Putamen (tissue), 1 donor: ENCODE data around the gene IL1A.

Experiments
- DNase-seq: peaks from one replicate; pipeline ENCODE4 v3.0.0-alpha.2; 2016; ENCODE audit warnings: low spot score

Gene IL1A

DNA sequence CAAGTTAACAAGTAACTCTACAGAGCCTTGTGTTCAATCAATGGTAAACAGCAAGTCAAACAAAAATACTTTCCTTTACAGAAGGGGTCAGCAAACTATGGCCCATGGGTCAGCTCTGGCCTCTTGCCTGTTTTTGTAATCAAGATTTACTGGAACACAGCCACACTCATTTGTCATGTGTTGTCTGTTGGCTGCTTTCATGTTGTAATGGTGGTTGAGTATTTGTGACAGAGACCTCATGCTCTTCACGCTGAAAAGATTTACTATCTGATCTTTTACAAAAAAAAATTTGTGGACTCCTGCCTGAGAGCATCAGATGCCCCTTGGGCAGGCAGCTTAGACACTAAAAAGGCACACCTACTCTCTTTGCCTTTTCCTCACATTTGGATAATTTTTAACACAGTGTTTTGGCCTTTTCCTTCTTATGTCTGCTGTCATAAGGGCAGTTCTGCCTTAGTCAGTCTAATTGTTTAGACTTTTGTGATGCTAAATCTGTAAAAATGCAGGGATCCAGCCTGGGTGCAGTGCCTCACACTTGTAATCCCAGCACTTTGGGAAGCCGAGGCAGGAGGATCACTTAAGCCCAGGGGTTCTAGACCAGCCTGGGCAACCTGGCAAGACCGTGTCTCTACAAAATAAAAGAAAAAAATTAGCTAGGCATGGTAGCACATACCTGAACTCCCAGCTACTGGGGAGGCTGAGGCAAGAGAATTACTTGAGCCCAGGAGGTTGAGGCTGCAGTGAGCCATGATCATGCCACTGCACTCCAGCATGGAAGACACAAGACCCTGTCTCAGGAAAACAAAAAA lies 34.0 kb upstream of the IL1A start:
- no peak for DNase-seq

DNA sequence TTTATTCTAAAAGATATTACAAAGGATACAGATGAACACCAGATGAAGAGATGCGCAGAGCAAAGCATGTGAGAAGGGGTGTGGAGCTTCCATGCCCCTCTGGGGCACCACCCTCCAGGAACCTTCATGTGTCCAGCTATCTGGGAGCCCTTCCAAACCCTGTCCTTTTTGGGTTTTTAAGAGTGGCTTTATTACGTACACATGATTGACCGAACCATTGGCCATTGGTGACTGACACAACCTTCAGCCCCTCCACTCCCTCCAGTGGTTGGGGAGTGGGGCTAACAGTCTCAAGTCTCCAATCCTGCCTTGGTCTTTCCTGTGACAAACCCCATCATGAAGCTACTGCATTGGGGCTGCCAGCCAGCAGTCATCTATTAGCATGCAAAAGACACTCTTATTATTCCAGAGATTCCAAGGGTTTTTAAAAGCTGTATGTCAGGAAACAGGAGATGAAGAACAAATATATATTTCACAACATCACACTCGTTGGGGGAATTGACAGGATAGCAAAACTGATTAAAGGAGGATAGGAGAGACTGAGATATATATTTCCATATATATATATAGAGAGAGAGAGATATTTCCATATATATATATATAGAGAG lies 32.9 kb upstream of the IL1A start:
- no peak for DNase-seq

- no peak for DNase-seq
Measured at GRCh38 chr2:112814278-112814677, 30.0 kb upstream of the IL1A start.

DNA sequence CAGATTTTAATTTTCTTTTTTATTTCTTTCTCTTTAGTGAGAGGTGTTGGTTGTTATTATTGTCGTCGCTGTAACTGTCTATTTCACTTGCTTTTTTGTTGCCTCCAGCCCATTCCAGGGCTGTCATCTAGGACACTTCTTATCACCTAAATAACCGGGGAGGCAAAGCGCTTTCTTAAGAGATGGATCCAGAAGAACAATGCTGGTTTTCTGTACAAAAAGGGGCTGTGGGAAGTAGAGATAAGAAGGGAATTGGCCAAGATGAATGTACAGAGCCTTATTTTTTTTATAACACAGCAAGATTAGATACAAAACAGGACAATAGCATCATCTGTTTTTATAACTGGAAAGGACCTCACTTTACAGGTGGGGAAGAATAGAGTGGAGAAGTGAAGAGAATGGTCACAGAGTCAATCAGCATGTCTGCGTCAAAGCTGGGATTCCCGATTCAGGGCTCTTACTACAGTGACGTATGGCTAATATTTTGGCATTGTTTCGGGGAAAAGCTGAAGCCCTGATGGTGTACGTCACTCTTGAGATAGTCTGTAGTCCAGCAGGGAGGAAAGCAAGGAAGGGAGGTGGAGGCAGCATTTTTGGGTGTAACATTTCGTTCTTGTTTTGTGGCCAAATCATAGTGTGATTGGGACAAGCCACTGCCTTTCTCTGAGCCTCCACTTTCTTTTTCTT lies 29.1 kb upstream of the IL1A start:
- no peak for DNase-seq

DNA sequence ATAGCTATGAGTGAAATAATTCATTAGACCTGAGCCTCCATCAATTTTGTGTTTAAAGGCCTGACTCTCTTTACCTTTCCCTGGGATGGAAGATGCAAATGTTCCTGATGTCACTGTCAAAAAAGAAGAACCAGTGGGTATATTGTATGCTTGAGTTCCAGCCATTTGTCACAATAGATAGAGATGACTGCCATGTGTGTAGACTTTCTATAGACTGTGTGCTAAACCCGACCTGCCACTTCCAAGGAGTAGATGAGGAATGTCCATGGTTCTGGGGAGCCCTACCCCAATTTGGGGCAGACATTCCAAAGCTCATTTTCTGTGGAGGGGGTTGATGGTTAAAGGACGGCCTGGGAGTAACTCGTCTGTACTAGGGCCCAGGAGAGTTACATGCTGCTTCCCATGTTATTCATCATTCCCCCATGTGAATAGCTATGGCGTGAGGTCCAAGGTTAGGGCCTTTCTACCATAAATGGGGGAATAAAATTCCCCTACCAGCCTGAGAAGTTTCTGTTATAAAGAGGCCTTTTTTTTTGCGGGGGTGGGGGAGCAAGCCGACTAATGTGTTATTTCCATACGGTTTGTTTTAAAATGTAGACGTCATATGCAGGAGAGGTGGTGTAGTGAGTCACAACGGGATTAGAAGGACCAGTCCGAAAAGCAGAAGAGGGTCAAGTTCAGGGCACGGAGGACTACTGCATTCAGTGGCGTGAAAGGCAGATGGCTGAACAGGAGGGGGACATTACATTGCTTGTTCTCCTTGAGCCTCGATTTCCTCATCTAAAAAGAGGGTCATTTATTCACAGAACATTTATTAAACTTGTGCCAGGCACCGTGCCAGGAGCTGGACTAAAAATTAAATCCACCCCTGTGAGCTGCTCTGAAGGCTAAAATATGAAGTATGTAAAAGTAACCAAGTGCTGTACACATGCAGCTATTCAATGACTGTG lies 28.3 kb upstream of the IL1A start:
- DNase-seq = no peak

DNA sequence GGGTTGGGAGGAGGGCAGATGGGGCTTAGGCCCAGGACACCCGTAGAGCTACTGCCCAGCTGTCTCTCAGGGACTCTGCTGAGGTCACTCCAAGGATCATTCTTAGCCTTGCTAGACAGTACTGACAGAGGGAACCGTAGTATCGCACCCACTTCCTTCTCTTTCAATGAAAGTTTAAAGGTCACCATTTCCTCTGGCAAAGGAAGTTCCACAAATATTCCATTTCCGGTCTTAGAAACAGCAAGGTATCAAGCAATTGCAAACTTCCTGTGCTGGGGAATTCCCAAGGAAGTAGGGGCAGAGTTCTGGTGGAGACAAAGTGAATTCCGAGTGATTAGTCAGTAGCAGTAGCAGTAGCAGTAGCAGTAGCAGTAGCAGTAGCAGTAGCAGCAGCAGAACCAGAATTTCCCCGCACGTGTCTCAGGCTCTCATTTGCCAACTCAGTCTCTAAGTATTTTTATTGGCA lies 27.6 kb upstream of the IL1A start:
- DNase-seq = no peak

- DNase-seq = no peak
Measured at GRCh38 chr2:112811276-112811831, 27.1 kb upstream of the IL1A start.

GRCh38 chr2:112809112-112809511 lies 24.8 kb upstream of the IL1A start:
- DNase-seq = no peak

- no peak for DNase-seq
Measured at GRCh38 chr2:112807233-112807807, 23.0 kb upstream of the IL1A start.

DNA sequence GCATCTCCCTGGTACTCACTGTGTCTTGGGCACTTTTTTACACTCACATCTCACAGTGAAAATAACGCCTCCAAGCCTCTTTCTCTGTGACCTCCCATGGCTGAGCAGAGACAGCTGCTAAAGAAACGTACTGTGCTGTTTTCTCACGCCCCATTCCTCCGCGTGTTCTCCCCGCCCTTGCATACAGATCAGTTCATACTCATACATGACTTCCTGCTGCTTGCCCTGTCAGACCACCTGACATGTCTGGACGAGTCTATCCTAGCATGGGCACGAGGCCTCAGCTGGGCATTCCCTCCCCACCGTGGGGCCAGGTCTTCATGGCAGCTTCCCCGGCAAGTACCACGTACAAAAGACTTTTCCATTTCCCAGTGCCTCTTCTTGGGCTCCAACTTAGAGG lies 21.2 kb upstream of the IL1A start:
- no peak for DNase-seq

- DNase-seq = no peak
Measured at GRCh38 chr2:112803691-112804521, 19.6 kb upstream of the IL1A start.

DNA sequence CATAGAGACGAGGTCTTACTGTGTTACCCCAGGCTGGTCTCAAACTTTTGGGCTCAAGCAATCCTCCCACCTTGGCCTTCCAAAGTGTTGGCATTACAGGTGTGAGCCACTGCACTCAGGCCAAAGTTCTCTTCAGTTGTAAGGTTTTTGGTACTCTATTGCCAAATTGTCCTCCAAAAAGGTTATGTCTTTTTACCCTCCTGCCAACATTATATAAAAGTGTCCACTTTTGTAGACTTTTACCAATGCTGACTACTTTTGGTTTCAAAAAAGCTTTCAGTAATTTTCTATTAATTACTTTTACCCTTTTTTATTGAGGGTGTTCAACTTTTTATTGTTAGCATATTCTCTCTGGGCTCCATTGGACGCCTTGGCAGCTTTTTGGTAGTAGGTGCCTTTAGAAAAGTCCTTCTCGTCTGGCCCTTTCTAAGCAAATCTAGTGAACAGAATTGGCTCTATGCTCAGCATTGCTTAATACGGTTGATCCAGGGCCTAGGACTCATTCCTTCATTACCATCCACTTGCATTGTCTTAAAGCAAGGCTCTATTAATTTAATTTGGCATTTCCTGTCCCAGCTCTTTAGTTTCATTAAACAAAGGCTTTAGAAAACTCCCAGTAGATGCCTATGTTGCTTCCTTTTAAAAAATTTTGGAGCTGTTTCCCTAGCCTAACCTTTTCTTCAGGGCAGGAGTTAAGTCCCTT lies 16.7 kb upstream of the IL1A start:
- no peak for DNase-seq

GRCh38 chr2:112798979-112799975 lies 15.0 kb upstream of the IL1A start:
- no peak for DNase-seq

DNA sequence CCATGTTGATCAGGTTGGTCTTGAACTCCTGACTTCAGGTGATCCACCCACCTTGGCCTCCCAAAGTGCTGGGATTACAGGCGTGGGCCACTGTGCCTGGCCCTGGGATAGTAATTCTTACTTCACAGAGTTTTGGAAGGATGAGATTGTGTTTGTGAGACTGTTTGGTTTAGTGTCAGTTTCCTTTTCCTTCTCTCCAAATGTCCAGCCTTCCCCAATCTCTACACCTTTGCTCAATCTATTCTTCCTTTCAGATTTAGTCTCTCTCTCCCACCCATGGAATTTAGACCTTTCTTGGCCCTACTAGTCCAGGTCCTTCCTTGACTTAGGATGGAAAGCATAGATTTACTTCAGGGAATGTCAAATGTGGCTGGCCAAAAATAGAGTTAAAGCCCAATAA lies 12.2 kb upstream of the IL1A start:
- DNase-seq = no peak

DNA sequence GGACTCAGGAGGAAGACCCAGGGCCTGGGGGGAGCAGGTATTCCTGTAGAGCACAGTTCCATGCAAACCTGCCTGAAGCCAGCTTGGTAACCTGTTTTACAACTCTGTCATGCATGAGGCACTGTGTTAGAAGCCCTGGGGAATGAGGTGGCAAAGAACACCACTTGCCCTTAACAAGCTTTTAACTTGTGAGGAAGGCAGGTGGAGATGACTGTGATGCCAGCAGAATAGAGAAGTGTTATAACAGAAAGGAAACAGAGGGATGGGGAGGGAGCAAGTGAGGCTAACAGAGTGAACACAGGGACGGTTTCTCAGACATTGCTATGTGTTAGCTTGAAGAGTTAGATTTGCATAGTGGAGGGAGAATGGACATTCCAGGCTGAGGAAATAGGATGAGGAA lies 11.5 kb upstream of the IL1A start:
- DNase-seq = no peak

GRCh38 chr2:112794841-112795240 lies 10.5 kb upstream of the IL1A start:
- DNase-seq = no peak

GRCh38 chr2:112794131-112794733 lies 9.9 kb upstream of the IL1A start:
- DNase-seq = no peak

GRCh38 chr2:112793449-112793978 lies 9.2 kb upstream of the IL1A start:
- no peak for DNase-seq
